CD4-positive, alpha-beta T cell treated with Interleukin-17A for 4 hours (primary cell): ENCODE data around the gene BST2.
"Not testable (repeated sequence)": the region's sequence is repeated elsewhere in the genome, so short reads cannot be mapped to it uniquely, and the experiment has no call there.

Experiments
- DNase-seq: peaks from one replicate; pipeline ENCODE4 v3.0.0-alpha.2; 2020; ENCODE audit warnings: mixed read lengths

Gene BST2

DNA sequence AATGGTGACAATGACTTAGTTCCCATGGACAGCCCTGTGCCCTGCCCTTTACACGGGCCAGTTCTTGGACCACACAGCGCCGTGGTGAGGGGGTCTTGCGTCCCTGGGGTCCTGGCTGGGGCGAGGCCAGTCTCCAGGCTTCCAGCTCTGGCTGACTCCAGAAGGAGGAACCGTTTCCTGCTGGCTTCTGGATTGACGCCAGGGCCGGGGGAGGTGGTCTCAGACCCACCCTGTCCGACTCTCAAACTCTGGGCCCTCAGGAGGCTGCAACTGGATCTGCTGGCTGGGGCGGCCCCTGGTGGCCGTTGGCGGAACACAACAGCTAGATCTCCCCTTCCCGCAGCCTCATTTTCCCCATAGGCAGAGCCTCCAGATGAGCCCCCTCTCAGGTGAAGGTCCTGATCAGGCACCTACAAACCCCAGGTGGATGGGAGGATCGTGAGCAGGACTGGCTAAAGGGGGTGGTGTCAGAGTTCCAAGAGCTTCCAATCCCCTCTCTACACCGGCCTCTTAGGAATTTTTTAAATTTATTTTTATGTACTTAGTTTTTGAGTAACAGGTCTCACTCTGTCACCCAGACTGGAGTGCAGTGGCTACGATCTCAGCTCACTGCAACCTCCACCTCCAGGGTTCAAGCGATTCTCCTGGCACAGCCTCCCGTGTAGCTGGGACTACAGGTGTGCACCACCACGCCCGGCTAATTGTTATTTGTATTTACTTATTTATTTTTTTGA lies 19.4 kb downstream of the BST2 start:
- DNase-seq = peak; percentile 79

DNA sequence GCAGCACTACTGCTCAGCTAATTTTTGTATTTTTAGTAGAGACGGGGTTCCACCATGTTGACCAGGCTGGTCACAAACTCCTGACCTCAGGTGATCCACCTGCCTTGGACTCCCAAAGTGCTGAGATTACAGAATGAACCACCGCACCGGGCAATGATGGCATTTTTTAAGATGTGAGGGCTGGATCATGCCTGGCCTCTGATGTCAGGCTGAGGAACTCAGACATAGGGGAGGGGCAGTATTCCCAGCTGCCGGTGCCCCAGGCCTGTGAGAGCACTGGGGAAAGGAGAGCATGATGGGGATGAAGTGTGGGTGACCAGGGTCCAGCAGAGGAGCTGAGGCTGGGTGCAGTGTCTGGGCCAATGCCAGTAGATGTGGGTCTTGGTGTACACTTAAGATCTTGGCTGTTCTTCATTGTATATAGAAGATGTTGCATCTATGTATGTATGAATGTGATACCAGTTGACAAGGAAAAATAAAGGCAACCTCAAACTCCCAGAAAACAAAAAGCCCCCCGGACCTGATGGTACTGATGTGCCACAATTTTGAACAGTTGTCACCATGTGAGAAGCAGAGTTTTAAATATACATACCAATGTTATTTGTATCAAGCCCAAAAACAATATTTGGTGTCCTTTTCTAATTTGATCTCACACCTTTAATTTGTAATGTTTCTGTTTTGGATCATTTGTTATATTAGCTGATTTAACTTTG lies 24.8 kb downstream of the BST2 start:
- no peak for DNase-seq

DNA sequence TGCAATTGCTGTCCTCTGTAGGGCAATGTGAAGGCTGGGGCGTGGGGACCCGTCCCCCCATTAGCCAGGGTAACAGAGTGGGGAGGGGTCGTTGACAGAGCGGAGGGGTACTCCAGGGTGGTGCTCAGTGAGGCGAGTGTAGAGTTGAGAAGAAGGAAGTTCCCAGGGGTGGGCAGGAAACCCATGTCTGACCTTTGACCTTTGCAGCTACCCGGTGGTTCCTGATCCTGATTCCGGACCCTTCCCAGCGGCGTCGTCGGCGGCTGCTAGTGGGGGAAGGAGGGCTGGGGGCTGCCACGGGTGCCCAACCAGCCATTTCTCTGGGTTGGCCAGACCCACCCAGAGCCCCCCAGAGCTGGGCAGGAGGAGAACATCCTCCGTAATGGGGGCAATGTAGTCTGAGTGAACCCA lies 26.2 kb downstream of the BST2 start:
- DNase-seq = no peak

DNA sequence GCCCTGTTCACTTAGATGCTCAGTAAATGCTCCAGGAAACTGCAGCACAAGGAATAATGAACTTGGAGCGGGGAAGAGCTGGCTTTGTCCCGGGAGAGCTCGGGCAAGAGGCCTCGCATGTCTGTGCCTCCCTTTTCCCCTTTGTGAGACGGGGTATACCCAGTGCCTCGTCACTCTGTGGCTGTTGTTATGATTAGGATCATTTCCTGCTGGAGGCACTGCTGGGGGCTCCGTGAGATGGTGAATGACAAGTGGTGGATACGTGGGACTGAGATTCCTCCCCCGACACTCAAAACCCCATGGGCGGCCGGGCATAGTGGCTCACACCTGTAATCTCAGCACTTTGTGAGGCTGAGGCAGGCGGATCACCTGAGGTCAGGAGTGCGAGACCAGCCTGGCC lies 27.2 kb downstream of the BST2 start:
- no peak for DNase-seq

DNA sequence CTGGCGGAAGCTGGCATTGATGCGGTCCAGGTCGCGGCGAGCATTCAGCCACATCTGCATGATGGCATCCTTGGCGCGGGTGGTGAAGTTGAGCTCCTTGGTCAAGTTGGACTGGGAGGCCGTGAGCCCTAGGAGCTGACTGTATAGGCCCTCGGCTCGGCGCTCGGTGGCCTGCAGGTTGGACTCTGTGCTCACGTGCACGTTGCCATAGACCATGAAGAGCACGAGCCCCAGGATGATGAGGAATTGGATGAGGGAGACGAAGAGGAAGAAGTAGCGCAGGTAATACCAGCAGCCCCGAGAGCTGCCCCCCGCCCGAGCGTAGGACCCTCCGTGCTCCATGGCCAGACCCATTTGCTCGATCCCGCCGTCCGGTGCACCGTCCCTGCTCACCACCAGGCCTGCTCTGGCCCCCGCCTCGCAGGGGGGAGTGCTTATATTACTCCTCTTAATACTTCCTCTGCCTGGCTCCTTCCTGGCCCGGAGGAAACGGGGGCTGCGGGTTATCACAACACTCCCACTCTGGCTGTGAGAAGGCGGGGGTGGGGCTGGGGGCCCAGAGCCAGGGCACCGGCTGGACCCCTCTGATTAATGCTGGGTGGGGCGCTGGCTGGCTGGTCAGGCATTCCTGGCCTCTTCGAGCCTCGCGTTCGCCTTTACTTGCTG lies 28.4 kb downstream of the BST2 start, which contains the start of gene PLVAP:
Gene PLVAP (minus strand): TSS at position 408 of the 666 bp plus-strand sequence. CDS start 54 bp downstream, at position 354.
- DNase-seq = no peak

DNA sequence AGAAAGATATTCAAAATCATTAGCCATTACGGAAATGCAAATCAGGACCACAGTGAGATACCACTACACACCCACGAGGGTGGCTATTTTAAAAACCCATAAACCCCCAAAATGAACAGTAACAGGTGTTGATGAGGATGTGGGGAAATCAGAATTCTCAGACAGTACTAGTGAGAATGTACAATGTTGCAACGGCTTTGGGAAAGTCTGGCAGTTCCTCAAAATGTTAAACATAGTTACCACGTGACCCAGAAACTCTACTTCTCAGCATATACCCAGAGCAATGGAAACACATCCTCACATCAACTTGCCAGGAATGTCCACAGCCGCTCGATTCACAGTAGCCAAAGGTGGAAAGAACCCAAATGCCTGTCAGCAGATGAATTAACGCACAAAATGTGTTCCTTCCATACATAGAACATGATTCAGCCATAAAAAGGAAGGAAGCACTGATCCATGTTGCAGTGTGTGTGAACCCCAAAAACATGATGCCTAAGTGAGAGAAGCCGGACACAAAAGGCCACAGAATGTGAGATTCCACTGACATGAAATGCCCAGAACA lies 35.3 kb downstream of the BST2 start:
- no peak for DNase-seq

DNA sequence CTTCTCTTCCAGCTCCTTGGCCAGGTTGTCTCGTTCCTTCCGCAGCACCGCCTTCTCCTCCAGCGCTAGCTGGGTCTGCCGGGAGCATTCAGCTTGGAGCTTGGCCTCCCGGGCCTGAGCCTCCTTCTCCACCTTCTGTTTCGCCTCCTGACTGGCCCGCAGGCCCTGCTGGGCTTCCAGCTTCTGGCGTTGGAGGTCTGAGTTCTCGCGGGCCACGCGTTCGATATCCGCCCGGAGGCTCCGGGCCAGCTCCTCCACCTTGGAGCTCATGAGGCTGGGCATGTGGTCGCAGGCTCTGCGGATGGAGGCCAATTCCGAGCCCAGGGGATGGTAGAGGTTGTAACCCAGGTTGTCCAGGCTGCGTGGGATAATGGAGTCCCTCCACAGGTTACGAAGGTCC lies 40.1 kb downstream of the BST2 start:
- DNase-seq = no peak

DNA sequence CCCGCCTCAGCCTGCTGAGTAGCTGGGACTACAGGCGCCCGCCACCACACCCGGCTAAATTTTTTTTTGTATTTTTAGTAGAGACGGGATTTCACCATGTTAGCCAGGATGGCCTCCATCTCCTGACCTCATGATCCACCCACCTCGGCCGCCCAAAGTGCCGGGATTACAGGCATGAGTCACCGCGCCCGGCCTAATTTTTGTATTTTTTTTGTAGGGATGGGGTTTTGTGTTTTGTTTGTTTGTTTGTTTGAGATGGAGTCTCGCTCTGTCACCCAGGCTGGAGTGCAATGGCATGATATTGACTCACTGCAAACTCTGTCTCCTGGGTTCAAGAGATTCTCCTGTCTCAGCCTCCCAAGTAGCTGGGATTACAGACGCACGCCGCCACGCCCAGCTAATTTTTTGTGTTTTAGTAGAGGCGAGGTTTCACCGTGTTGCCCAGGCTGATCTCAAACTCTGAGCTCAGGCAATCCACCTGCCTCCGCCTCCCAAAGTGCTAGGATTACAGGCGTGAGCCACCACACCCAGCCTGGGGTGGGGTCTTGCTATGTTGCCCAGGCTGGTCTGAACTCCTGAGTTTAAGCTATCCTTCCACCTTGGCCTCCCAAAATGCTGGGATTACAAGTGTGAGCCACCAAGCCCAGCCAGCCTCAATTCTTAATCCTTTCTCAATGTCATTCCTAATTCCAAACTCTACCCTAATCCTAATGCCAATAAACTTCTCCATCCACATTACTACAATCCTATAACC lies 41.4 kb downstream of the BST2 start:
- DNase-seq = not testable (repeated sequence)

DNA sequence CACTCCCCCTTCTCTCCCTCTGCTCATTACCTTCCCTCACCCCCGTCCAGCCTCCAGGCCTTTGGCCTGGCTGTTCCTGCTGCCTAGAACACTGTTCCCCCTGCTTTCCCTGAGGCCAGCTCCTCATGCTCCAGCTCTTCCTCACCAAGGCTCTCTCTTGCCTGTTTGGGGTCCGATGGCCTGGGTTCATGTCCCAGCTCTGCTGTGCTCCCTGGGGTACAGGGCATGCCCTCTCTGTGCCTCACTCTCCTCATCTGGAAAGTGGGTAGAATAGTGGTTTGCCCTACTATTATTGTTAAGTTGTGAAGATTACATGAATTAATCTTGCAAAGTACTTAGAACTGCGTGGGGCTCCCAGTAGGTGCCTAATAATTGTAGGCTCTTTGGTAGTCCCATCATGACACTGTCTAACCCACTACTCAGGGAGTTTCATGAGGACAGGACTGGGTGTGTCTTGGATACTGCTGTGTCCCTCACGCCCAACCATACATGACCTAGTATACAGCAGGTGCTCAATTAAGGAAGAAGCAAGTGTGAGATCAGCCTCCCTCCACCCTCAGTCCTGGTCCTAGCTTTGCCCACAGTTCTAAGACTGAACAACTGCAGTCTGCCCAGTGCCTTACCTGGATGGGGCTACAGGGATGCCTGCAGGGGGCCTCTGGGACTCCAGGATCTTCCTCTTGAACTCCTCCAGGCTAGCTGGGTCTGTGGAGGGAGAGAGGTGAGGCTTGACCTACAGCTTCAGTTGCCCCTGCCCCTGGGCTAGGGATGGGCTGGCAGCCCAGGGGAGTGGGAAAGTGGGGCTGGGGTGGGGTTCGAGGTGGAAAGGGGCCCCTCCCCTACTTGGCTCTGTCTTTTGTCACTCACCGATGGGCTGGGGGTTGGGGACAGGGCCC lies 45.3 kb downstream of the BST2 start:
- DNase-seq = no peak

DNA sequence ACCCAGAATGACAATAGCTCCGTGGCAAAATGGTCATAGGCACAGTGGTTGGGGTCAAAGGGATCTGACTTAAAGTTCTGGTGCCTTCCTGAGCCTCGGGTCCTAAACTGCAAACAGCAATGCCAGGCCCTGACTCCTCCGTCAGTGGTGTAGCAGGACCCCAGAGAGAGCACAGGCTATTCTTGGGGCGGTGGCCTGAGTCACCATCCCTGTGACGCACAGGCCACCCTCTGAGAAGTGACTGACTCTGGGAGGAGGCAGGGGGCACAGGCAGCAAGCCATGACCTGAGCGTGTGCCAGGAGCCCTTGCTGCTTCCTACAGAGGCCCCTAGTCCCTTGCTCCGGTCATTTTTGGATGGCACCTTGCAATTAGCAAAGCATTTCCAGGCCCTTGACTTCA lies 47.0 kb downstream of the BST2 start:
- DNase-seq = no peak

DNA sequence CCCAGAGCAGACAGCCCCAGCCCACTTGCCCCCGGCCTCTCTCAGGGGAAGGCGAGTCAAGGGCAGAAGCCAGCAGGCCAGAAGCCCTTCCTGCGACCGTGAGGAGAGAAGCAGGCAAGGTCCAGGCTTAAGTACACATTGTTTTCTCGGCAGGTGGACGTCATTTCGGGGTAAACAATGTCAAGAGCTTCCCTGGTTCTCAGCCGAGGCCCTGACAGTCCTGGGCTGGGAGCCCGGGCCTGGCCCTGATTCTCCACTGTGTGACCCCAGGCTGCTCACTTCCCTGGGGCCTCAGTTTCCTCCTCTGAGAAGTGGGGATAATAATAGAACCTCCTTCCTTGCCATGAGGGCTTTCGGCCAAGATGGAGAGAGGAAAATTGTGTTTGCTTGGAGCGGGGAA lies 47.7 kb downstream of the BST2 start:
- no peak for DNase-seq

DNA sequence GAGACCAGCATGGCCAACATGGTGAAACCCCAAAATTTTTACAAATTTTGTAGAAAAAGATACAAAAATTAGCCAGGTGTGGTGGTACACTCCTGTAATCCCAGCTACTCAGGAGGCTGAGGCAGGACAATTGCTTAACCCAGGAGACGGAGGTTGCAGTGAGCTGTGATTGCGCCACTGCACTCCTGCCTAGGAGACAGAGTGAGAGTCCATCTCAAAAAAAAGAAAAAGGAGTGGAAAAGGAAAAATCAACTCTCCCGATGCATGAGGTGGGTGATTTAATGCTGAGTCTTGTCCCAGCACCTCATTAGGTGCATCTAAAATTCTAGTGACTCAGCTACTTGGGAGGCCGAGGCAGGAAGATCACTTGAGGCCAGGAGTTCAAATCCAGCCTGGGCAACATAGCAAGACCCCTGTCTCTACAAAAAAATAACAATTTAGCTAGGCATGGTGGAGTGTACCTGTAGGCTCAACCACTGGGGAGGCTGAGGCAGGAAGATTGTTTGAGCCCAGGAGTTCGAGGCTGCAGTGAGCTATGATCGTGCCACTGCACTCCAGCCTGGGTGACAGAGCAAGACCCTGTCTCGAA lies 48.3 kb downstream of the BST2 start:
- no peak for DNase-seq

DNA sequence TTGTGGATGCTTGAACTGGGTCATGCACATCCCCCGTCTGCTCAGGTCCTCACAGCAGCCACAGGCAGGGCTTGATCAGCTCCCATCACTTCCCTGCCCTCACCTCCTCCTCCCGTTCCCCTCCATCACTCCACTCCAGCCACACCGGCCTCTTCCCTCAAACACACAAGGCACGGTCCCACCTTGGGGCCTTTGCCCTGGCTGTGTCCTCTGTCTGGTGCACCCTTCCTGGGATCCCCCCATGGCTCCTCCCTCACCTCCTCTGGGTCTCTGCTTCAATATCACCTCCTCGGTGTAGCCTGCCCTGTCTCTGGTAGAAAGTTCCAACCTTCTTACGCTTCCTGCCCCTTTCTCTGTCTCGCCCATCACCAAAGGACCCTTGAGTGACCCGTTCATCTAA lies 52.0 kb downstream of the BST2 start:
- DNase-seq = no peak
